ENCODE results near the gene SP4. TPM values are rescaled to one million over a fixed set of nuclear protein-coding genes. Genes with fewer than 3 reads are reported as not detected.

The SP4 gene
- total RNA-seq, 4 donors from 2014 or later, result 6.7 to 13.4 (median 9.5) TPM

DNA sequence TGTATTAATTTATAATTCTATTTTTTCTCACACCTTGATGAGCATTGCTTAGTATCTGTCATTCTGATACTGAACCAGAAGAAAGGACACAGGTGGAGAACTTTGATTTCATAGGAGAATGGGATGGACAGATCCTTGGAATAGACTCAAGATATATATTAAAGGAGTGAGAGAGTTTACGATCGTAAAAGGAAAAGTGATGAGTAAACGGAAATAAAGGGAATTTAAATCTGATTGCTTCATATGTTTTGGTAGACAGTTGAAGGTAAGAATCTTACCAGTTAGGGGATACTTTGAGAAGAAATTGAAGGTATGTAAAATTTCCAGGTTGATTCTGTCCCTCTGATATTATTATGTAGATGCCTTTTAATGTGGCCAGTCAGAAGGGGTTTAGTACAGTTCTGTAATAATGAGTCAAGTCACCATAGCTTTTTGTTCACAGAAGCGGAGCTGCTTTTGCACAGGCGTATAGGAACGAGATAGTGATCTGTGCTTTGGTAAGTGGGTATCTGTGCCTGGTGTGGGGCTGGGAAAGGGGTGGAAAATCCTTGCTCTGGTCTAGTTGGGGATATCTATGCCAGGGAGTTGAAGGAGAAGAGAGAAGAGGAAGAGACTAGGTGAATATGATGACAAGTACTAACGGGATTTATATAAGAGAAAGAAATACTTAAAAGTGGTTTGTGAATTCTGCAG lies 15.4 kb downstream of the SP4 start:
- ATAC-seq, result no peak
- no peak for TF ChIP-seq POLR2A (IDR thresholded peaks at IDR 0.05)
- no peak for TF ChIP-seq POLR2AphosphoS5 (IDR thresholded peaks at IDR 0.05)
- TF ChIP-seq, protein P1, sequence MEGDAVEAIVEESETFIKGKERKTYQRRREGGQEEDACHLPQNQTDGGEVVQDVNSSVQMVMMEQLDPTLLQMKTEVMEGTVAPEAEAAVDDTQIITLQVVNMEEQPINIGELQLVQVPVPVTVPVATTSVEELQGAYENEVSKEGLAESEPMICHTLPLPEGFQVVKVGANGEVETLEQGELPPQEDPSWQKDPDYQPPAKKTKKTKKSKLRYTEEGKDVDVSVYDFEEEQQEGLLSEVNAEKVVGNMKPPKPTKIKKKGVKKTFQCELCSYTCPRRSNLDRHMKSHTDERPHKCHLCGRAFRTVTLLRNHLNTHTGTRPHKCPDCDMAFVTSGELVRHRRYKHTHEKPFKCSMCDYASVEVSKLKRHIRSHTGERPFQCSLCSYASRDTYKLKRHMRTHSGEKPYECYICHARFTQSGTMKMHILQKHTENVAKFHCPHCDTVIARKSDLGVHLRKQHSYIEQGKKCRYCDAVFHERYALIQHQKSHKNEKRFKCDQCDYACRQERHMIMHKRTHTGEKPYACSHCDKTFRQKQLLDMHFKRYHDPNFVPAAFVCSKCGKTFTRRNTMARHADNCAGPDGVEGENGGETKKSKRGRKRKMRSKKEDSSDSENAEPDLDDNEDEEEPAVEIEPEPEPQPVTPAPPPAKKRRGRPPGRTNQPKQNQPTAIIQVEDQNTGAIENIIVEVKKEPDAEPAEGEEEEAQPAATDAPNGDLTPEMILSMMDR (IDR thresholded peaks at IDR 0.05), result no peak
- TF ChIP-seq EP300 (IDR thresholded peaks at IDR 0.05), result no peak
- Histone ChIP-seq H3K36me3 (peaks cover 0 to 6% of the 10 kb centered on the region in 2 donors), H3K9me3 (no peaks in the 10 kb centered on the region), H3K27me3 (no peaks in the 10 kb centered on the region), H3K4me1 (no peaks in the 10 kb centered on the region), H3K4me3 (no peak overlapping the region), H3K27ac (no peak overlapping the region)
- 87 to 96% methylated on average over 6 to 7 of the region's 7 CpGs for WGBS, 2 donors (ENCODE audit: low coverage in 1 of 2)

DNA sequence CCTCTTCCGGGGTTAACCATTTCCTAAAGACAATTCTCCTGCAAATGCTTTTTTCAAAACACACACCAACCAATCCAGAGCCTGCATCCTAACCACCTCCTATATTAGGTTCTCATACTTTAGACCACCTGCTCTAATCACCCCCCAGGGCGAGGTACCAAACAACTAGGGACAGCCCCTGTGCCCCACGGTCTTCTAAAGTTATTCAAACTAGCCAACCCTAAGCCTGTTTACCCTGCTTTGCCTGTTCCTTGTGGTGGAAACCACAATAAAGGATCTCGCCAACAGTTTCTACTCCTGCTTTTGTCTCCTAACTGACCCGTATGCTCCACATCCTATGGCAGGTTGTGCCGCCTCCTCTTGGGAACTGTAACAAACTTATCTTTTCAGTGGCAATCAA lies 21.1 kb downstream of the SP4 start:
- H3K27ac ChIP-seq, result no peak overlapping the region
- 94 to 98% methylated on average over 5 to 6 of the region's 6 CpGs for WGBS, 2 donors (ENCODE audit: low coverage in 1 of 2)
- peaks cover 0 to 9% of the 10 kb centered on the region in 2 donors for H3K36me3 ChIP-seq
- H3K4me1 ChIP-seq, result no peaks in the 10 kb centered on the region
- no peaks in the 10 kb centered on the region for H3K27me3 ChIP-seq
- no peak overlapping the region for H3K4me3 ChIP-seq
- H3K9me3 ChIP-seq, result no peaks in the 10 kb centered on the region
- ATAC-seq, result no peak
- TF ChIP-seq POLR2AphosphoS5 (IDR thresholded peaks at IDR 0.05) (no peak), EP300 (IDR thresholded peaks at IDR 0.05) (no peak)
- TF ChIP-seq, protein P1 (IDR thresholded peaks at IDR 0.05), result no peak

DNA sequence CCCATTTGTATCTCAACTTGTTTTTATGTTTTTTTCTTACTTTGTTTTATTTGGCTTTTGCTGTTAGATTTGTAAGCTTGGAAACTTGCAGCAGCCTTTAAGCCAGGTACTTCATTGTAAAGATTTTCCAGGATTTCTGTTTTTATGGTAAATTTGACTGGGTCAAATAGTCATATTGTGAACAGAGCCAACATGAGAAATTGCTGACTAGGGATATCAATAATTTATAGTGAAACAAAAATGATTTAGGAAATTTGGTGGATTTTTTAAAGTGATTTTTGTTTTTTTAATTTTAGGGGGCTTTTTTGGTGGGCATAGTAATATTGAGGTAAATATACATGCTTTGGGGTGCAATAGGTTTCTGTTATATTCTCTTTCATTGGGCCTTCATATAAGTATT lies 22.2 kb downstream of the SP4 start:
- H3K27ac ChIP-seq, result no peak overlapping the region
- no peaks in the 10 kb centered on the region for H3K4me1 ChIP-seq
- no peak for ATAC-seq
- peaks cover 0 to 13% of the 10 kb centered on the region in 2 donors for H3K36me3 ChIP-seq
- no peaks in the 10 kb centered on the region for H3K27me3 ChIP-seq
- TF ChIP-seq POLR2AphosphoS5 (IDR thresholded peaks at IDR 0.05), result no peak
- TF ChIP-seq EP300 (IDR thresholded peaks at IDR 0.05), result no peak
- TF ChIP-seq, protein P1 (IDR thresholded peaks at IDR 0.05), result no peak
- TF ChIP-seq POLR2A (IDR thresholded peaks at IDR 0.05), result no peak
- H3K9me3 ChIP-seq, result no peaks in the 10 kb centered on the region
- no peak overlapping the region for H3K4me3 ChIP-seq

DNA sequence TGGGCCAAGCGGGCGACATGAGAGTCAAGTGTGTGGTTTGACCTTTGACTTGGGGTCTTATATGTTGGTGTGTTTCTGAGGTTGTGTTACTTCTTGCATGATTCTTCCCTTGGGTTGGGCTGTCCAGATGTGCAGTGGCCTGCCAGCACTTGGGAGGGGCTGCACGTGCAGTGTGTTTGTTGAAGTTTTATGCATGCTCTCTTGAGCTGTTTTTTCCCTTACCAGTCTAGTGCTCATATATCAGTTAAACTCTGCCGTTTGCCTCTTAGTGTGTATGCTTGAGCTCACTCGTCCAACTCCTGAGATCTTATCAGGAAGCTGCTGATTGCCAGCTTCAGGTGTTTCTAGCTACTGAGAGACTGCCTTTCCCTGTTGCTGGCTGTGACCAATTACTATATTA lies 23.1 kb downstream of the SP4 start:
- H3K27me3 ChIP-seq, result no peaks in the 10 kb centered on the region
- H3K27ac ChIP-seq, result no peak overlapping the region
- no peak for ATAC-seq
- H3K36me3 ChIP-seq, result peaks cover 0 to 15% of the 10 kb centered on the region in 2 donors
- no peaks in the 10 kb centered on the region for H3K9me3 ChIP-seq
- 79 to 92% methylated on average over 2 to 5 of the region's 5 CpGs for WGBS, 2 donors (ENCODE audit: low coverage in 1 of 2)
- no peak for TF ChIP-seq POLR2AphosphoS5 (IDR thresholded peaks at IDR 0.05)
- TF ChIP-seq EP300 (IDR thresholded peaks at IDR 0.05), result no peak
- TF ChIP-seq, protein P1 (IDR thresholded peaks at IDR 0.05), result no peak
- no peak for TF ChIP-seq POLR2A (IDR thresholded peaks at IDR 0.05)
- H3K4me1 ChIP-seq, result no peaks in the 10 kb centered on the region
- no peak overlapping the region for H3K4me3 ChIP-seq

DNA sequence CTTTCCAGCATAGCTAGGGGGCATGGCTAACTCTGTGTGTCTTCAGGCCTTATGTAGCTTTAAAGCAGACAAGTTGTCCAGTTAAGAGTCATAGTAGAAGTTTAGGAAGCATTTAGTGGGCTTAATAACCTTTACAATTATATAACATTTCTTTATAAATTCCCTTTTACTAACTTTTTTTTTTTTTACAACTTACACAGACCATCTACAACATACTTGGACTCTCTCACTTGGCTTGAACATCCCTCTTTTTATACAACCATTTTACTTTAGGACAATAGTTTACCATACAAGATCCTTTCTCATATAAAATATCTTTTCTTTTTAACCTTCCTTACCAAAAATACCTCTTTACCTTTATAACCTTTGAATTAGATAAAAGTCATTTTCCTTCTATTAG lies 26.3 kb downstream of the SP4 start:
- no peak for TF ChIP-seq EP300 (IDR thresholded peaks at IDR 0.05)
- no peak for TF ChIP-seq POLR2AphosphoS5 (IDR thresholded peaks at IDR 0.05)
- no peak for TF ChIP-seq POLR2A (IDR thresholded peaks at IDR 0.05)
- TF ChIP-seq, protein P1 (IDR thresholded peaks at IDR 0.05), result no peak
- H3K36me3 ChIP-seq, result peaks cover 0 to 17% of the 10 kb centered on the region in 2 donors

More for the DNA sequence above, 26.3 kb downstream of the SP4 start:
- ATAC-seq, result no peak
- Histone ChIP-seq H3K27ac (no peak overlapping the region), H3K4me1 (peaks cover 0 to 12% (median 3%) of the 10 kb centered on the region in 3 donors), H3K4me3 (no peak overlapping the region), H3K9me3 (no peaks in the 10 kb centered on the region), H3K27me3 (no peaks in the 10 kb centered on the region)

Measured in gastroesophageal sphincter (tissue), 4 donors.